ENCODE results near the gene EPC1. TPM values are rescaled to one million over a fixed set of nuclear protein-coding genes. Genes with fewer than 3 reads are reported as not detected.

The EPC1 gene
- total and polyA plus RNA-seq, 9 of the 15 experiments (the other 6 are each of a cell fraction or from before 2014, with no cell fraction given), result 7.0 to 43.6 (median 16.1) TPM

DNA sequence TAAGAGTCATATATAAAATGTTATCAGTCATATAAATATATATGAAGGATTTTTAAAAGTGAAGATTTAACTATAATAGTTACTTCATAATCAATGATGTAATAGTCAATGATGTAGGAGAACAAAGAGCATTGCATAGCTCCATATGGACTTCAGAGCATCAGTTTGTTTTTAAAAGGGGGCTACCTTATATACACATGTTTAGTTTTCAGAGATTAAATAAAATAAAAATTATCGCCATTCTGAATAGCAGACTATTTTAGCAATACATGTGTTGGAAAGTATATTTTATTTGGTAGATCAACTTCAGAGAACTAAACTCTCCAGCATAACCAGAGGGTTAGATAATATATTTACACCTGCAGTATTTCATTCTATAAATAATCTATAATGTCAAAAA is 29.1 kb upstream of the EPC1 start (continued):
- TF ChIP-seq, protein P1, sequence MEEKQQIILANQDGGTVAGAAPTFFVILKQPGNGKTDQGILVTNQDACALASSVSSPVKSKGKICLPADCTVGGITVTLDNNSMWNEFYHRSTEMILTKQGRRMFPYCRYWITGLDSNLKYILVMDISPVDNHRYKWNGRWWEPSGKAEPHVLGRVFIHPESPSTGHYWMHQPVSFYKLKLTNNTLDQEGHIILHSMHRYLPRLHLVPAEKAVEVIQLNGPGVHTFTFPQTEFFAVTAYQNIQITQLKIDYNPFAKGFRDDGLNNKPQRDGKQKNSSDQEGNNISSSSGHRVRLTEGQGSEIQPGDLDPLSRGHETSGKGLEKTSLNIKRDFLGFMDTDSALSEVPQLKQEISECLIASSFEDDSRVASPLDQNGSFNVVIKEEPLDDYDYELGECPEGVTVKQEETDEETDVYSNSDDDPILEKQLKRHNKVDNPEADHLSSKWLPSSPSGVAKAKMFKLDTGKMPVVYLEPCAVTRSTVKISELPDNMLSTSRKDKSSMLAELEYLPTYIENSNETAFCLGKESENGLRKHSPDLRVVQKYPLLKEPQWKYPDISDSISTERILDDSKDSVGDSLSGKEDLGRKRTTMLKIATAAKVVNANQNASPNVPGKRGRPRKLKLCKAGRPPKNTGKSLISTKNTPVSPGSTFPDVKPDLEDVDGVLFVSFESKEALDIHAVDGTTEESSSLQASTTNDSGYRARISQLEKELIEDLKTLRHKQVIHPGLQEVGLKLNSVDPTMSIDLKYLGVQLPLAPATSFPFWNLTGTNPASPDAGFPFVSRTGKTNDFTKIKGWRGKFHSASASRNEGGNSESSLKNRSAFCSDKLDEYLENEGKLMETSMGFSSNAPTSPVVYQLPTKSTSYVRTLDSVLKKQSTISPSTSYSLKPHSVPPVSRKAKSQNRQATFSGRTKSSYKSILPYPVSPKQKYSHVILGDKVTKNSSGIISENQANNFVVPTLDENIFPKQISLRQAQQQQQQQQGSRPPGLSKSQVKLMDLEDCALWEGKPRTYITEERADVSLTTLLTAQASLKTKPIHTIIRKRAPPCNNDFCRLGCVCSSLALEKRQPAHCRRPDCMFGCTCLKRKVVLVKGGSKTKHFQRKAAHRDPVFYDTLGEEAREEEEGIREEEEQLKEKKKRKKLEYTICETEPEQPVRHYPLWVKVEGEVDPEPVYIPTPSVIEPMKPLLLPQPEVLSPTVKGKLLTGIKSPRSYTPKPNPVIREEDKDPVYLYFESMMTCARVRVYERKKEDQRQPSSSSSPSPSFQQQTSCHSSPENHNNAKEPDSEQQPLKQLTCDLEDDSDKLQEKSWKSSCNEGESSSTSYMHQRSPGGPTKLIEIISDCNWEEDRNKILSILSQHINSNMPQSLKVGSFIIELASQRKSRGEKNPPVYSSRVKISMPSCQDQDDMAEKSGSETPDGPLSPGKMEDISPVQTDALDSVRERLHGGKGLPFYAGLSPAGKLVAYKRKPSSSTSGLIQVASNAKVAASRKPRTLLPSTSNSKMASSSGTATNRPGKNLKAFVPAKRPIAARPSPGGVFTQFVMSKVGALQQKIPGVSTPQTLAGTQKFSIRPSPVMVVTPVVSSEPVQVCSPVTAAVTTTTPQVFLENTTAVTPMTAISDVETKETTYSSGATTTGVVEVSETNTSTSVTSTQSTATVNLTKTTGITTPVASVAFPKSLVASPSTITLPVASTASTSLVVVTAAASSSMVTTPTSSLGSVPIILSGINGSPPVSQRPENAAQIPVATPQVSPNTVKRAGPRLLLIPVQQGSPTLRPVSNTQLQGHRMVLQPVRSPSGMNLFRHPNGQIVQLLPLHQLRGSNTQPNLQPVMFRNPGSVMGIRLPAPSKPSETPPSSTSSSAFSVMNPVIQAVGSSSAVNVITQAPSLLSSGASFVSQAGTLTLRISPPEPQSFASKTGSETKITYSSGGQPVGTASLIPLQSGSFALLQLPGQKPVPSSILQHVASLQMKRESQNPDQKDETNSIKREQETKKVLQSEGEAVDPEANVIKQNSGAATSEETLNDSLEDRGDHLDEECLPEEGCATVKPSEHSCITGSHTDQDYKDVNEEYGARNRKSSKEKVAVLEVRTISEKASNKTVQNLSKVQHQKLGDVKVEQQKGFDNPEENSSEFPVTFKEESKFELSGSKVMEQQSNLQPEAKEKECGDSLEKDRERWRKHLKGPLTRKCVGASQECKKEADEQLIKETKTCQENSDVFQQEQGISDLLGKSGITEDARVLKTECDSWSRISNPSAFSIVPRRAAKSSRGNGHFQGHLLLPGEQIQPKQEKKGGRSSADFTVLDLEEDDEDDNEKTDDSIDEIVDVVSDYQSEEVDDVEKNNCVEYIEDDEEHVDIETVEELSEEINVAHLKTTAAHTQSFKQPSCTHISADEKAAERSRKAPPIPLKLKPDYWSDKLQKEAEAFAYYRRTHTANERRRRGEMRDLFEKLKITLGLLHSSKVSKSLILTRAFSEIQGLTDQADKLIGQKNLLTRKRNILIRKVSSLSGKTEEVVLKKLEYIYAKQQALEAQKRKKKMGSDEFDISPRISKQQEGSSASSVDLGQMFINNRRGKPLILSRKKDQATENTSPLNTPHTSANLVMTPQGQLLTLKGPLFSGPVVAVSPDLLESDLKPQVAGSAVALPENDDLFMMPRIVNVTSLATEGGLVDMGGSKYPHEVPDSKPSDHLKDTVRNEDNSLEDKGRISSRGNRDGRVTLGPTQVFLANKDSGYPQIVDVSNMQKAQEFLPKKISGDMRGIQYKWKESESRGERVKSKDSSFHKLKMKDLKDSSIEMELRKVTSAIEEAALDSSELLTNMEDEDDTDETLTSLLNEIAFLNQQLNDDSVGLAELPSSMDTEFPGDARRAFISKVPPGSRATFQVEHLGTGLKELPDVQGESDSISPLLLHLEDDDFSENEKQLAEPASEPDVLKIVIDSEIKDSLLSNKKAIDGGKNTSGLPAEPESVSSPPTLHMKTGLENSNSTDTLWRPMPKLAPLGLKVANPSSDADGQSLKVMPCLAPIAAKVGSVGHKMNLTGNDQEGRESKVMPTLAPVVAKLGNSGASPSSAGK (IDR thresholded peaks at IDR 0.05), result no peak
- TF ChIP-seq, protein P2, sequence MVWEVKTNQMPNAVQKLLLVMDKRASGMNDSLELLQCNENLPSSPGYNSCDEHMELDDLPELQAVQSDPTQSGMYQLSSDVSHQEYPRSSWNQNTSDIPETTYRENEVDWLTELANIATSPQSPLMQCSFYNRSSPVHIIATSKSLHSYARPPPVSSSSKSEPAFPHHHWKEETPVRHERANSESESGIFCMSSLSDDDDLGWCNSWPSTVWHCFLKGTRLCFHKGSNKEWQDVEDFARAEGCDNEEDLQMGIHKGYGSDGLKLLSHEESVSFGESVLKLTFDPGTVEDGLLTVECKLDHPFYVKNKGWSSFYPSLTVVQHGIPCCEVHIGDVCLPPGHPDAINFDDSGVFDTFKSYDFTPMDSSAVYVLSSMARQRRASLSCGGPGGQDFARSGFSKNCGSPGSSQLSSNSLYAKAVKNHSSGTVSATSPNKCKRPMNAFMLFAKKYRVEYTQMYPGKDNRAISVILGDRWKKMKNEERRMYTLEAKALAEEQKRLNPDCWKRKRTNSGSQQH (CRISPR knock-in tag; IDR thresholded peaks at IDR 0.05), result no peak
- TF ChIP-seq, protein P3, sequence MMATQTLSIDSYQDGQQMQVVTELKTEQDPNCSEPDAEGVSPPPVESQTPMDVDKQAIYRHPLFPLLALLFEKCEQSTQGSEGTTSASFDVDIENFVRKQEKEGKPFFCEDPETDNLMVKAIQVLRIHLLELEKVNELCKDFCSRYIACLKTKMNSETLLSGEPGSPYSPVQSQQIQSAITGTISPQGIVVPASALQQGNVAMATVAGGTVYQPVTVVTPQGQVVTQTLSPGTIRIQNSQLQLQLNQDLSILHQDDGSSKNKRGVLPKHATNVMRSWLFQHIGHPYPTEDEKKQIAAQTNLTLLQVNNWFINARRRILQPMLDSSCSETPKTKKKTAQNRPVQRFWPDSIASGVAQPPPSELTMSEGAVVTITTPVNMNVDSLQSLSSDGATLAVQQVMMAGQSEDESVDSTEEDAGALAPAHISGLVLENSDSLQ (IDR thresholded peaks at IDR 0.05), result no peak
- TF ChIP-seq CTBP1 (IDR thresholded peaks at IDR 0.05; ENCODE audit: borderline replicate concordance), result no peak
- TF ChIP-seq CEBPB (tag; IDR thresholded peaks at IDR 0.05), result peak; percentile 32
- no peak for TF ChIP-seq STAT5B (CRISPR knock-in tag; IDR thresholded peaks at IDR 0.05)
- TF ChIP-seq, protein P4, sequence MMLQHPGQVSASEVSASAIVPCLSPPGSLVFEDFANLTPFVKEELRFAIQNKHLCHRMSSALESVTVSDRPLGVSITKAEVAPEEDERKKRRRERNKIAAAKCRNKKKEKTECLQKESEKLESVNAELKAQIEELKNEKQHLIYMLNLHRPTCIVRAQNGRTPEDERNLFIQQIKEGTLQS (IDR thresholded peaks at IDR 0.05), result peak; percentile 59
- TF ChIP-seq, protein P4 (CRISPR knock-in tag; conservative IDR thresholded peaks at IDR 0.05), result no peak

Data from K562 (cell line).